Activated T-helper 1 cell treated with Interleukin-2 at 50 U/mL for 16 hours (primary cell): Measurements from ENCODE around the gene DOHH.
"Not testable (repeated sequence)": the region's sequence is repeated elsewhere in the genome, so short reads cannot be mapped to it uniquely, and the experiment has no call there.

Experiments
- DNase-seq: peaks from one replicate; pipeline ENCODE4 v3.0.0-alpha.2; 2020; ENCODE audit warnings: low read depth

DOHH gene

GRCh38 chr19:3519126-3519525 is 18.7 kb upstream of the DOHH start:
- DNase-seq = no peak

- DNase-seq = no peak
Observed at GRCh38 chr19:3518659-3519058, 18.2 kb upstream of the DOHH start.

GRCh38 chr19:3518255-3518654 is 17.8 kb upstream of the DOHH start:
- no peak for DNase-seq

DNA sequence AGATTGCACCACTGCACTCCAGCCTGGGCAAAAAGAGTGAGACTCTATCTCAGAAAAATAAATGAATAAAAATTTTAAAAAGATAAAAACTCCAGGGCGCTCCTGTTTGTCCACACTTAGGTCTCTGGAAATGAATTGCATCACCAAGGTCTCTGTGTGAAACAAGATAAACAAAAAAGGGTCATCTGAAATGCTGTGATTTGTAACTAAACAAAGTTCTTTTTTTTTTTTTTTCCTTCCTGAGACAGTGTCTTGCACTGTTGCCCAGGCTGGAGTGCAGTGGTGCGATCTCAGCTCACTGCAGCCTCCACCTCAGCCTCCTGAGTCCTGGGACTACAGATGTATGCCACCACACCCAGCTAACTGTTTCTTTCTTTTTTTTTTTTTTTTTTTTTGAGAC is 17.2 kb upstream of the DOHH start:
- no peak for DNase-seq

- DNase-seq = peak; percentile 33
Observed at GRCh38 chr19:3516675-3517207, 16.3 kb upstream of the DOHH start.

DNA sequence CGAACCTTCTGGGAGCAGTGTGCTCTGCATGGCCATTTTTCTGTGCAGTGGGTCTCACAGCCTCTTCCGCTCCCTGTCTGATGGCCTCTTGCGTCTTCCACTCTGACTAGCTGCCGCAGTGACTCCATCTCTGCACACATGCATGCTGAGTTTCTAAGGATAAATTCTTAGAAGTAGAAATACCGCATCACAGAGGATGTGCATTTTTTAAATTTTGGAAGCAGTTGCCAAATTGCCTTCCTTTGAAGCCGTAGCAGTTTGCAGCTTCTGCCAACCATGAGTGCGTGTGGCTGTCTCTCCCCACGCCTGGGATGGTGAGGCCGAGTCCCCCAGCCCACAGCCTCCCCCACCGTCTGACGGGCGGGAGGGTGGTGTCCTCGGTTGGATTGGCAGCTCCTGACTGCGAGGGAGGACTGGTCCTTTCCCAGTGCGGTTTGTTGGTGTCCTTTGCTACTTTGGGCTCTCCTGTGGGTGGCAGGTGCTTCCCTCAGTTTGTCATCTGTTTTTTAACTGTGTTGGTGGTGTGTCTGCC is 15.5 kb upstream of the DOHH start:
- DNase-seq = no peak

- no peak for DNase-seq
Observed at GRCh38 chr19:3514930-3515329, 14.5 kb upstream of the DOHH start.

GRCh38 chr19:3513229-3514140 is 13.0 kb upstream of the DOHH start:
- DNase-seq = no peak

GRCh38 chr19:3512562-3513228 is 12.2 kb upstream of the DOHH start:
- DNase-seq = no peak

DNA sequence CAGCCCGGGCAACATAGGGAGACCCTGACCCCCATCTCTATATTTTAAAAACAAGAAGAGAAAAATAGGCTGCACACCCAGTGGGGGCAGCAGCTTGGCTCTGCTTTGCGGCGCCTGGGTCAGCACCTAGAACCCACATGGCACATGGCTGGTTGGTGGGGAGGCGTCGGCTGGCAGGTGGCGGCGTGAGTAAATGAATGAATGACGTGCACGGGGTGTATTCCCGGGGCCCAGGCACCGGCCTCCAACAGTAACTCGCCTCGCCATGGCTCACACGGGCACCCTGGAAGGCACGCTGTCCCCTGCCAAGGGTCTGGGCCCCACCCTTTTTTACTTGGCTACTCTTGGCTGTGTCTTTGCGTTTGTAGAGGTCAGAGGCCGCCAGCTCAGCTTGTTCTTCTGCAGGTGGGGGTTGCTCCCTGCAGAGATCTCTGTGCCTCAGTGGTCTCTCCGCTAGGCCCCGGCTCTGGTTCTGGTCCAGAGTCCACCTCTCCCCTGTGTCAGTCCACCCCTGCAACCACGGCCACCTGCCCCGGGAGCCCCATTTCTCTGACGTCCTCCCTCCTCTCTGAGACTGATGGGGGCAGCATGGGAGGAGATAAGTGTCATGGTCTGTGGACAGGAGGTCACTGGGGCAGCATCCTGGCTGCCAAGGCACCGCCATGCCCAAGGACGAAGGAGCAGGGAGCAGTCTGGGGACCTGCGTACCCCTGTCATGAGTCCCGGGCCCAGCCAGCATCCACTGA is 11.2 kb upstream of the DOHH start:
- no peak for DNase-seq

DNA sequence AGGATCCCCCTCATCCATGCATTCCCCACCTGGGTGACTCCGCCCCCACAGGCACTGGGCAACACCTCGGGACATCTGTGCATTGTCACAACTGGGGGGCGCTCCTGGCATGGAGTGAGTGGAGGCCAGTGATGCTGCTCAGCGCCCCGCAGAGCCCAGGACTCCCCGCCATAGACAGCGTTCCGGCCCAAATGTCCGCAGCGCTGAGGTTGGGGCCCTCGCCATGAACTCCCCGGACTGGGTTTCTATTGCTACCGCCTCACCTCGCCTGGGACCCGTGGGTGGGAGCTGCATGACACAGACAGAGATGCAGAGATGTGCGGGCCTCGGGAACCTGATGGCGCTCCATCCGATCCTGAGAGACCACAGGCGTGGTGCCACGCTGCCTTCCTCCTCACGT is 10.3 kb upstream of the DOHH start:
- DNase-seq = no peak

DNA sequence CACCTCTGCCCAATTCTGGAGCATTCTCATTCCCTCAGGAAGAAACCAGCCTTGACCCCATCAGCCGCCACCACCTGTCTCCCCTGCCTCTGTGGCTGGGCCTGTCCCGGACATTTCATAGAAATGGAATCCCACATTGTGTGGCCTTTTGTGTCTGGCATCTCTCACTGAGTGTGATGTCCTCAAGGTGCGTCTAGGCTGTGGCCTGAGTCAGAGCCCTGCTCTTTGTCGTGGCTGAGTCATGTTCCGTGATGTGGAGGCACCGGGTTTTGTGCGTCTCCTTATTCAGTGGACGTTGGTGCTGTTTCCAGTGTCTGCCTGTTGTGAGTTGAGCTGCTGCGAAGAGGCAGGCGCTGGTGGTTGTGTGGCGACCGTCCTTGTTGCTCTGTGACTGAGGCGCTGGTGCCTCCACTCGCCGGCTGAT is 9.1 kb upstream of the DOHH start:
- DNase-seq = no peak

GRCh38 chr19:3508771-3509535 is 8.5 kb upstream of the DOHH start:
- DNase-seq = no peak

DNA sequence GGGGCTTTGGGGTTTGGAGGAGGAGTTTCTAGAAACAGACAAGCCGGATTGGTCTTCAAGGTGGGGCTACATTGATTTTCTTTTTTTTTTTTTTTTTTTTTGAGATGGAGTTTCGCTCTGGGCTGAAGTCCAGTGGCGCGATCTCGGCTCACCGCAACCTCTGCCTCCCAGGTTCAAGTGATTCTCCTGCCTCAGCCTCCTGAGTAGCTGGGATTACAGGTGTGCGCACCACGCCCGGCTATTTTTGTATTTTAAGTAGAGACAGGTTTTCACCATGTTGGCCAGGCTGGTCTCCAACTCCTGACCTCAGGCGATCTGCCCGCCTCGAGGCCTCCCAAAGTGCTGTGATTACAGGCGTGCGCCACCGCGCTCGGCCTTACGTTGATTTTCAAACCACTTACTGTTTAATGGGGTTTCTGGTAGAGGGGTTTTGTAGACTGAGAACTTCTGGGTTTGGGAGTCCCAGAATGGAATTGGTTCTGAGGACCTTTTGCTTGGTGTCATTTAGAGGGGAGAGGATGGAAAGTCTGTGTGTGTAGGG is 7.7 kb upstream of the DOHH start:
- not testable (repeated sequence) for DNase-seq

GRCh38 chr19:3507371-3508120 is 7.1 kb upstream of the DOHH start:
- DNase-seq = no peak

DNA sequence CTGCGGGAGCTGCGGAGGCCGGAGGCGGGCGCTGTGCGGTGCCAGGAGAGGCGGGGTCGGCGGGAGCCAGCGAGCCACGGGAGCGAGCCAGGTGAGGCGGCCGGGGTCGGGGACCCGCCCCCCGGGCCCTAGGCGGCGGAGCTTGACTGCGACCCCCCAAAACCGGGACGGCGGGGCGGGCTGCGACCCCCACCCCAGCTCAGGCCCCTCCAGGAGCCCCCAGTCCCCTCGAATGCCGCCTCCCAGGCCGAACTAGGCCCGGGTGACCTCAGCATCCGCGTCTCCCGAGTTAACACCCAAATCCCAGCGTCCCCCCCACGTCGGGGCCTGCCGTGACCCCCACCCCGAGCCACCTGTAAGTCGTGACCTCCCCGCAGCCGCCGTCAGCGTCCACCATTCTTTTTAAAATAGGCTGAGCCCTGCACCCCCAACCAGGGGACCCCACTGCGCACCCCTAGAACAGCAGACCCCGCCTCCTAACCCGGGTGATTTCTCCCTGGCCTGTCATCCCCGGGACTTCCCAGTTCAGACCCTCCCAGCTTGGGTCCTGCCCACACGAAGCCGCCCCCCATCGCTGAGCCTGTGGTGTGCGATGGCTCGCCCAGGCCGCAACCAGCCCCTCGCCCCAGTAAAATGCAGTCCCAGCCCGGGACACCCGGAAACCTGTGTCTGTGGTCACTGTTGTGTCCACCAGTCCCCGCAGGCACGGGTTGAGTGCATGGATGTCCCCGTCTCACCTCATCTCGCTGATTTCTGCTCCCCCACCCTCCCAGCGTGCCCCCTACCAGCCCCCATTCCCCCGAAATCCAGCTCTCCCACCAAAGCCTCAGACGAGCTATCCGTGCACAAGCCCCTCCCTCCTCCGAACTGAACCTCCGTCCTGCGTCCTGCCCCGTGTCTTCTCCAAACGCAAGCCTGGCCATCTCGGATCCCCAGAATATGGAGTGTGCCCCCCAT is 6.2 kb upstream of the DOHH start:
- no peak for DNase-seq

DNA sequence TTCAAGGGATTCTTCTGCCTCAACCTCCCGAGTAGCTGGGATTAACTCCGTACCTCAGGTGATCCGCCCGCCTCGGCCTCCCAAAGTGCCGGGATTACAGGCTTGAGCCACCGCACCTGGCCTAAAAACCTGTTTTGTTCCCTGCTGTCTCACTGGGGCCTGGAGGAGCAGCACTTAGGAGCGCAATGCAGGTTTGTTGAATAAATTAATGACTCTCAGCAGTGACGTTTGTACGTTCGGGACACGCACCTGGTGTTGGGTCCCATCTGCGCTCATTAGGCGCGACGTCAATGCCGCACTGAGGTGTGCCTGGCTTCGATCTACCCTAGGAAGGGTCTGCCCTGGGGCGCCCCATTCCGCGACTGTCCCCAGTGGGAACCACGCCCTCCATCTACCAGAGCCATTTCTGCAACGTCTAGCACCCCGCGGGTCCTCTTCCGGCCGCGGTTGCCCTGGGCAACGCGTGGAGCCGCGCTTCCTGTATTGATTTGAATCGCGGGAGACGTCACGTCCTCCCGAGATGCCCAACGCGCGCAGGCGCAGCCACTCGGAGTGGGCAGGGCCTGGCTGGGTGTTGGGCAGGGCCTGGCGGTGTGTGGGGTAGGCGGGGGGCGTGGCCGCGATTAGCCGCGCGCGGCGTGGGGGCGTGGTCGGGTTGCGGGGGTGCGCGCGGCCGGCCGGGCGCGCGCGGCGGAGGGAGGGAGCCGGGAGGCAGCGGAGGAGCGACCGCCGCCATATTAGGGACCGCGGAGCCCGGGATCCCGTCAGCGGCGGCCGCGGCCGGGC is 5.3 kb upstream of the DOHH start, which contains the start of gene FZR1:
FZR1 (plus strand) TSS at position 714 of the 786 bp plus-strand sequence. CDS start 16,679 bp downstream, outside the sequence.
- DNase-seq = peak; percentile 100

- no peak for DNase-seq
Observed at GRCh38 chr19:3504735-3505134, 4.3 kb upstream of the DOHH start.
